Activated CD4-positive, alpha-beta T cell treated with anti-CD3 and anti-CD28 coated beads for 36 hours (primary cell): ENCODE results near the gene HS3ST3A1. TPM values are rescaled to one million over a fixed set of nuclear protein-coding genes. Genes with fewer than 3 reads are reported as not detected.

ENCODE experiments used
- ATAC-seq: fragments of 200-7000 bp; cut with Tn5 transposase; one replicate; pipeline ENCODE4 v1.10.0; 2021; ENCODE audit warnings: mild to moderate bottlenecking, moderate library complexity
- CTCF ChIA-PET: fragments of 350-600 bp; sonication (Branson Sonifier 250); formaldehyde crosslinking; loops from one replicate; lab custom pipeline; 2021; ENCODE audit warnings: antibody characterized with exemption; lab: Charles Lee
- POLR2A ChIA-PET: fragments of 350-600 bp; sonication (Branson Sonifier 250); formaldehyde crosslinking; loops from one replicate; lab custom pipeline; 2021; ENCODE audit warnings: antibody characterized with exemption, inconsistent platforms; lab: Charles Lee
- DNase-seq: peaks from one replicate; pipeline ENCODE4 v3.0.0-alpha.2; 2020
- H3K27ac Mint-ChIP-seq: one replicate; pipeline ENCODE4 v1.8.0; 2021; ENCODE audit warnings: mixed read lengths
- H3K27me3 Mint-ChIP-seq: one replicate; pipeline ENCODE4 v1.8.0; 2021; ENCODE audit warnings: mixed read lengths
- H3K36me3 Mint-ChIP-seq: one replicate; pipeline ENCODE4 v1.8.0; 2021; ENCODE audit warnings: low read depth, mixed read lengths
- H3K4me1 Mint-ChIP-seq: one replicate; pipeline ENCODE4 v1.8.0; 2021; ENCODE audit warnings: mixed read lengths
- H3K4me3 Mint-ChIP-seq: one replicate; pipeline ENCODE4 v1.8.0; 2021; ENCODE audit warnings: mild to moderate bottlenecking, moderate library complexity, mixed read lengths
- H3K9me3 Mint-ChIP-seq: one replicate; pipeline ENCODE4 v1.8.0; 2021; ENCODE audit warnings: low read depth, mixed read lengths
- intact Hi-C, 2 experiments: fragments of 100-400 bp; cut with DNase I in 1 of 2; cut with micrococcal nuclease in 1 of 2; formaldehyde crosslinking; loops; one replicate each; pipeline versions ENCODE4 v1.14.2 to v1.15.1; 2022 to 2024; cut with DNase I, micrococcal nuclease
- total RNA-seq, 2 experiments: library from RNA; stranded (reverse); gene quantifications; one replicate each; pipeline ENCODE4 v1.2.3, GENCODE V29; 2021

Gene HS3ST3A1
- total RNA-seq, 2 experiments from 2014 or later: 0.27 to 0.56 TPM

GRCh38 chr17:13546851-13547250 lies 54.9 kb downstream of the HS3ST3A1 start:
- CTCF ChIA-PET: no interaction called here
- intact Hi-C loops: no loop called here
- DNase-seq (no peak), ATAC-seq (no peak)
- H3K9me3 Mint-ChIP-seq: peaks cover 4% of the 10 kb centered on the region
- no peaks in the 10 kb centered on the region for H3K36me3 Mint-ChIP-seq
- H3K27me3 Mint-ChIP-seq: peaks cover 23% of the 10 kb centered on the region
- no peak overlapping the region for H3K4me3 Mint-ChIP-seq
- H3K27ac Mint-ChIP-seq: no peak overlapping the region
- POLR2A ChIA-PET: no interaction called here
- no peaks in the 10 kb centered on the region for H3K4me1 Mint-ChIP-seq

- ChIA-PET POLR2A (no interaction called here), CTCF (no interaction called here)
- peaks cover 23% of the 10 kb centered on the region for H3K27me3 Mint-ChIP-seq
- H3K27ac Mint-ChIP-seq: no peak overlapping the region
- no peak overlapping the region for H3K4me3 Mint-ChIP-seq
- no peaks in the 10 kb centered on the region for H3K36me3 Mint-ChIP-seq
- intact Hi-C loops: no loop called here
- H3K4me1 Mint-ChIP-seq: no peaks in the 10 kb centered on the region
- ATAC-seq: no peak
- DNase-seq: no peak
- peaks cover 4% of the 10 kb centered on the region for H3K9me3 Mint-ChIP-seq
Observed at GRCh38 chr17:13545941-13546340, 55.8 kb downstream of the HS3ST3A1 start.

- no peaks in the 10 kb centered on the region for H3K9me3 Mint-ChIP-seq
- ATAC-seq (no peak), DNase-seq (no peak)
- H3K27ac Mint-ChIP-seq: no peak overlapping the region
- H3K4me3 Mint-ChIP-seq: no peak overlapping the region
- no peaks in the 10 kb centered on the region for H3K36me3 Mint-ChIP-seq
- no peaks in the 10 kb centered on the region for H3K4me1 Mint-ChIP-seq
- H3K27me3 Mint-ChIP-seq: peaks cover 18% of the 10 kb centered on the region
- ChIA-PET CTCF (interaction anchor here (0.7 kb wide), 1 partner anchor 168 kb away, joined by 3 read pairs; no protein-coding TSS in a partner anchor), POLR2A (no interaction called here)
- intact Hi-C loops: no loop called here
Observed at GRCh38 chr17:13544765-13545164, 57.0 kb downstream of the HS3ST3A1 start.

- Mint-ChIP-seq H3K27me3 (peaks cover 14% of the 10 kb centered on the region), H3K36me3 (no peaks in the 10 kb centered on the region), H3K27ac (no peak overlapping the region), H3K9me3 (no peaks in the 10 kb centered on the region), H3K4me3 (no peak overlapping the region), H3K4me1 (no peaks in the 10 kb centered on the region)
- intact Hi-C loops: no loop called here
- no peak for ATAC-seq
- ChIA-PET POLR2A (no interaction called here), CTCF (interaction anchor here (0.7 kb wide), 1 partner anchor 169 kb away, joined by 3 read pairs; no protein-coding TSS in a partner anchor)
- no peak for DNase-seq
Observed at GRCh38 chr17:13544292-13544691, 57.4 kb downstream of the HS3ST3A1 start.

GRCh38 chr17:13542636-13543035 lies 59.1 kb downstream of the HS3ST3A1 start:
- CTCF ChIA-PET: no interaction called here
- DNase-seq: no peak
- Mint-ChIP-seq H3K4me1 (no peaks in the 10 kb centered on the region), H3K9me3 (no peaks in the 10 kb centered on the region), H3K36me3 (no peaks in the 10 kb centered on the region), H3K4me3 (no peak overlapping the region), H3K27ac (no peak overlapping the region), H3K27me3 (peaks cover 5% of the 10 kb centered on the region)
- ATAC-seq: no peak
- intact Hi-C loops: no loop called here
- POLR2A ChIA-PET: no interaction called here

- H3K27ac Mint-ChIP-seq: no peak overlapping the region
- POLR2A ChIA-PET: no interaction called here
- CTCF ChIA-PET: no interaction called here
- peaks cover 2% of the 10 kb centered on the region for H3K27me3 Mint-ChIP-seq
- ATAC-seq: no peak
- intact Hi-C loops: no loop called here
- no peak overlapping the region for H3K4me3 Mint-ChIP-seq
- no peaks in the 10 kb centered on the region for H3K9me3 Mint-ChIP-seq
- H3K36me3 Mint-ChIP-seq: no peaks in the 10 kb centered on the region
- no peak for DNase-seq
- H3K4me1 Mint-ChIP-seq: no peaks in the 10 kb centered on the region
Observed at GRCh38 chr17:13541032-13541480, 60.7 kb downstream of the HS3ST3A1 start.

GRCh38 chr17:13540546-13540945 lies 61.2 kb downstream of the HS3ST3A1 start:
- Mint-ChIP-seq H3K36me3 (no peaks in the 10 kb centered on the region), H3K27me3 (no peaks in the 10 kb centered on the region), H3K27ac (no peak overlapping the region), H3K9me3 (no peaks in the 10 kb centered on the region), H3K4me3 (no peak overlapping the region), H3K4me1 (no peaks in the 10 kb centered on the region)
- DNase-seq: no peak
- ATAC-seq: no peak
- ChIA-PET POLR2A (no interaction called here), CTCF (no interaction called here)
- intact Hi-C loops: no loop called here

- ChIA-PET CTCF (no interaction called here), POLR2A (no interaction called here)
- intact Hi-C loops: no loop called here
- Mint-ChIP-seq H3K4me3 (no peak overlapping the region), H3K36me3 (no peaks in the 10 kb centered on the region), H3K27me3 (no peaks in the 10 kb centered on the region), H3K4me1 (no peaks in the 10 kb centered on the region), H3K9me3 (peaks cover 3% of the 10 kb centered on the region), H3K27ac (no peak overlapping the region)
- ATAC-seq: no peak
- no peak for DNase-seq
Observed at GRCh38 chr17:13539421-13539820, 62.3 kb downstream of the HS3ST3A1 start.

- ATAC-seq (no peak), DNase-seq (no peak)
- intact Hi-C loops: no loop called here
- ChIA-PET POLR2A (no interaction called here), CTCF (no interaction called here)
- no peaks in the 10 kb centered on the region for H3K36me3 Mint-ChIP-seq
- no peaks in the 10 kb centered on the region for H3K27me3 Mint-ChIP-seq
- H3K27ac Mint-ChIP-seq: no peak overlapping the region
- H3K9me3 Mint-ChIP-seq: peaks cover 5% of the 10 kb centered on the region
- H3K4me3 Mint-ChIP-seq: no peak overlapping the region
- no peaks in the 10 kb centered on the region for H3K4me1 Mint-ChIP-seq
Observed at GRCh38 chr17:13538841-13539411, 62.8 kb downstream of the HS3ST3A1 start.

GRCh38 chr17:13537871-13538643 lies 63.7 kb downstream of the HS3ST3A1 start:
- ChIA-PET CTCF (no interaction called here), POLR2A (no interaction called here)
- DNase-seq (no peak), ATAC-seq (no peak)
- intact Hi-C loops: no loop called here
- H3K27me3 Mint-ChIP-seq: no peaks in the 10 kb centered on the region
- H3K9me3 Mint-ChIP-seq: peaks cover 6% of the 10 kb centered on the region
- H3K27ac Mint-ChIP-seq: no peak overlapping the region
- H3K4me3 Mint-ChIP-seq: no peak overlapping the region
- no peaks in the 10 kb centered on the region for H3K36me3 Mint-ChIP-seq
- no peaks in the 10 kb centered on the region for H3K4me1 Mint-ChIP-seq

GRCh38 chr17:13537167-13537731 lies 64.5 kb downstream of the HS3ST3A1 start:
- ChIA-PET POLR2A (no interaction called here), CTCF (no interaction called here)
- ATAC-seq (no peak), DNase-seq (no peak)
- Mint-ChIP-seq H3K27ac (no peak overlapping the region), H3K27me3 (peaks cover 4% of the 10 kb centered on the region), H3K4me3 (no peak overlapping the region), H3K9me3 (peaks cover 6% of the 10 kb centered on the region), H3K36me3 (no peaks in the 10 kb centered on the region), H3K4me1 (no peaks in the 10 kb centered on the region)
- intact Hi-C loops: no loop called here

GRCh38 chr17:13534946-13535345 lies 66.8 kb downstream of the HS3ST3A1 start:
- CTCF ChIA-PET: no interaction called here
- H3K27ac Mint-ChIP-seq: no peak overlapping the region
- H3K36me3 Mint-ChIP-seq: no peaks in the 10 kb centered on the region
- ATAC-seq (no peak), DNase-seq (no peak)
- intact Hi-C loops: no loop called here
- POLR2A ChIA-PET: no interaction called here
- peaks cover 5% of the 10 kb centered on the region for H3K27me3 Mint-ChIP-seq
- peaks cover 6% of the 10 kb centered on the region for H3K9me3 Mint-ChIP-seq
- H3K4me3 Mint-ChIP-seq: no peak overlapping the region
- H3K4me1 Mint-ChIP-seq: no peaks in the 10 kb centered on the region
